DOHH2 (cell line): ENCODE data around the gene AP4M1.

Experiments used
- H3F3A ChIP-seq: fragments of 200-600 bp; sonication (generic), shearing (Covaris generic); 2 replicates; pipeline ENCODE4 v1.6.0; 2016; ENCODE audit warnings: antibody characterized with exemption, mild to moderate bottlenecking; ENCODE audit not compliant: control insufficient read depth, insufficient read depth
- H3K27ac ChIP-seq: fragments of 200-600 bp; sonication (generic); 2 replicates; pipeline ENCODE4 v1.5.1; 2014; ENCODE audit warnings: low read depth, mild to moderate bottlenecking, low read length, moderate library complexity
- H3K27me3 ChIP-seq: fragments of 200-600 bp; sonication (generic); 2 replicates; pipeline ENCODE4 v1.6.1; 2014; ENCODE audit warnings: mild to moderate bottlenecking, low read length, mixed read lengths; ENCODE audit not compliant: control insufficient read depth
- H3K36me3 ChIP-seq: fragments of 200-600 bp; sonication (generic); 2 replicates; pipeline ENCODE4 v1.6.1; 2014; ENCODE audit warnings: mild to moderate bottlenecking, low read length, moderate library complexity, mixed read lengths; ENCODE audit not compliant: control insufficient read depth
- H3K4me1 ChIP-seq: fragments of 200-600 bp; sonication (generic); 2 replicates; pipeline ENCODE4 v1.6.1; 2014; ENCODE audit warnings: mild to moderate bottlenecking, low read length, mixed read lengths; ENCODE audit not compliant: control insufficient read depth
- H3K4me2 ChIP-seq: fragments of 200-600 bp; sonication (generic); 2 replicates; pipeline ENCODE4 v1.6.0; 2014; ENCODE audit warnings: mild to moderate bottlenecking, low read length, moderate library complexity
- H3K4me3 ChIP-seq: fragments of 200-600 bp; sonication (generic); 2 replicates; pipeline ENCODE4 v1.5.1; 2014; ENCODE audit warnings: mild to moderate bottlenecking, low read length, mixed read lengths
- H3K79me2 ChIP-seq: fragments of 200-600 bp; sonication (generic); 2 replicates; pipeline ENCODE4 v1.6.1; 2014; ENCODE audit warnings: mild to moderate bottlenecking, low read length, mixed read lengths; ENCODE audit not compliant: control insufficient read depth
- H3K9me2 ChIP-seq: fragments of 200-600 bp; sonication (generic); replicated peaks from 2 replicates; pipeline ENCODE4 v1.6.1; 2014; ENCODE audit warnings: mild to moderate bottlenecking, low read length, mixed read lengths; ENCODE audit not compliant: control insufficient read depth
- H3K9me3 ChIP-seq: fragments of 200-600 bp; sonication (generic); 2 replicates; pipeline ENCODE4 v1.6.1; 2014; ENCODE audit warnings: antibody characterized with exemption, low read length, mixed read lengths; ENCODE audit not compliant: control insufficient read depth, insufficient read depth
- H4K20me1 ChIP-seq: fragments of 200-600 bp; sonication (generic); 2 replicates; pipeline ENCODE4 v1.6.0; 2014; ENCODE audit warnings: low read depth, mild to moderate bottlenecking, antibody characterized with exemption, low read length, moderate library complexity; ENCODE audit not compliant: control insufficient read depth, insufficient read depth
- EZH2phosphoT487 ChIP-seq: fragments of 200-600 bp; sonication (generic); IDR thresholded peaks from 2 replicates; pipeline ENCODE4 v1.6.1; 2017; ENCODE audit warnings: borderline replicate concordance, mild to moderate bottlenecking, antibody characterized with exemption, low read length, moderate library complexity, mixed read lengths
- TF ChIP-seq, protein P1 (sequence below): fragments of 200-600 bp; sonication (generic); IDR thresholded peaks from one replicate; pipeline ENCODE4 v1.5.1; 2014; ENCODE audit warnings: antibody characterized with exemption, mild to moderate bottlenecking, low read depth, low read length; ENCODE audit not compliant: poor library complexity, severe bottlenecking

AP4M1 gene

GRCh38 chr7:100157069-100157333, 55.6 kb downstream of the AP4M1 start:
- Histone ChIP-seq H3K79me2 (peaks cover 70% of the 10 kb centered on the region), H3K4me3 (peak overlapping the region; percentile 86), H3F3A (peaks cover 29% of the 10 kb centered on the region), H3K9me2 (no peaks in the 10 kb centered on the region), H3K36me3 (peaks cover 64% of the 10 kb centered on the region), H4K20me1 (peaks cover 8% of the 10 kb centered on the region; the same call in 1 of the 2 replicates), H3K4me1 (peaks cover 59% of the 10 kb centered on the region), H3K4me2 (peak overlapping the region; percentile 94), H3K27ac (peak overlapping the region; percentile 67), H3K27me3 (no peaks in the 10 kb centered on the region), H3K9me3 (no peaks in the 10 kb centered on the region)
- TF ChIP-seq EZH2phosphoT487: no peak
- TF ChIP-seq, protein P1, sequence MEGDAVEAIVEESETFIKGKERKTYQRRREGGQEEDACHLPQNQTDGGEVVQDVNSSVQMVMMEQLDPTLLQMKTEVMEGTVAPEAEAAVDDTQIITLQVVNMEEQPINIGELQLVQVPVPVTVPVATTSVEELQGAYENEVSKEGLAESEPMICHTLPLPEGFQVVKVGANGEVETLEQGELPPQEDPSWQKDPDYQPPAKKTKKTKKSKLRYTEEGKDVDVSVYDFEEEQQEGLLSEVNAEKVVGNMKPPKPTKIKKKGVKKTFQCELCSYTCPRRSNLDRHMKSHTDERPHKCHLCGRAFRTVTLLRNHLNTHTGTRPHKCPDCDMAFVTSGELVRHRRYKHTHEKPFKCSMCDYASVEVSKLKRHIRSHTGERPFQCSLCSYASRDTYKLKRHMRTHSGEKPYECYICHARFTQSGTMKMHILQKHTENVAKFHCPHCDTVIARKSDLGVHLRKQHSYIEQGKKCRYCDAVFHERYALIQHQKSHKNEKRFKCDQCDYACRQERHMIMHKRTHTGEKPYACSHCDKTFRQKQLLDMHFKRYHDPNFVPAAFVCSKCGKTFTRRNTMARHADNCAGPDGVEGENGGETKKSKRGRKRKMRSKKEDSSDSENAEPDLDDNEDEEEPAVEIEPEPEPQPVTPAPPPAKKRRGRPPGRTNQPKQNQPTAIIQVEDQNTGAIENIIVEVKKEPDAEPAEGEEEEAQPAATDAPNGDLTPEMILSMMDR: no peak

DNA sequence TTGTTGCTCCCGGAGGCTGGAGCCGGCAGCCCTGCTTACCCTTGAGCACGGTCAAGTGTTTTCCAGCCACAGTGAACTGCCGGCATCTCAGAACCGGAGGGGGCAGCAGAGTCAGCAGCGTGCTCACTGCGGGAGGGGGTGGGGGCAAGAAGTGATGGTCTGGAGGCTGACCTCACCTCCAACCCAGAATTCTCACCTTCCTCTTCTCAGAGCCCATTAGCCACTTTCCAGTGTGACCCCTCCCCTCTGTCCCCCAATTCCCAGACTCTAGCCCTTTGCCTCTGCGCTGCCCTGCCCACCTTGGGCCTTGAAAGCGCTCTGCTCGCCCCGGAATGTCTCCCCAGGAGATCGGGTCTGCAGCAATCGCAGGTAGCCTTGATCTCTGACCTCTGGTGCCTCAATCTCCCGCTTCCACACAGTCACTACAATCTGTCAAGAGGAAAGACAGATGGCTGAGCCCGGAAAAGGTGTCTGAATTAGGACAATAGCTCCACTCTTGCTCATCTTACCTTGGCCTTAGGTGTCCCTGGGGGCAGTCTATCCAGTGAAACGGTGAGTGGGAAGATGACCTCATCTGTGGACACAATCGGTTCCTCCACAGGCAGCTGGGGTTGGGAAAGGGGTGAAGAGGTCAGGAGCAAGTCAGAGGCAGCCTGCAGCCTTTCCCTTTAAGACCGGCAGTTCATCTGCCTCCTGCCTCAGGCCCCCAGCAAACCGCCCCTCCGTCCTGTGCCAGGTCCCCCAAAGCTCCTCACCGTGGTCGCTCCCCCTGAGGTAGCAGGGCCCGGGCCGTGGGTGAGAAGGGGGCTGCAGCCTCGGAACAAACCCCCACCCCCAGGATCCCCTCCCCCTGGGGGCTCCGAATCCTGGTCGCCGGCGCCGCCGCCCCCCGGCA, 56.1 kb downstream of the AP4M1 start:
- peaks cover 26% of the 10 kb centered on the region for H3F3A ChIP-seq
- peaks cover 8% of the 10 kb centered on the region; the same call in 1 of the 2 replicates for H4K20me1 ChIP-seq
- H3K36me3 ChIP-seq: peaks cover 58% of the 10 kb centered on the region
- TF ChIP-seq EZH2phosphoT487: no peak
- TF ChIP-seq, protein P1: no peak
- H3K4me2 ChIP-seq: peak overlapping the region; percentile 94
- H3K9me2 ChIP-seq: no peaks in the 10 kb centered on the region
- H3K9me3 ChIP-seq: no peaks in the 10 kb centered on the region
- no peaks in the 10 kb centered on the region for H3K27me3 ChIP-seq
- H3K27ac ChIP-seq: peak overlapping the region; percentile 67
- peaks cover 64% of the 10 kb centered on the region for H3K79me2 ChIP-seq
- peaks cover 54% of the 10 kb centered on the region for H3K4me1 ChIP-seq
- H3K4me3 ChIP-seq: peak overlapping the region; percentile 86
